ENCODE results near the gene WNT9A.

WNT9A gene

DNA sequence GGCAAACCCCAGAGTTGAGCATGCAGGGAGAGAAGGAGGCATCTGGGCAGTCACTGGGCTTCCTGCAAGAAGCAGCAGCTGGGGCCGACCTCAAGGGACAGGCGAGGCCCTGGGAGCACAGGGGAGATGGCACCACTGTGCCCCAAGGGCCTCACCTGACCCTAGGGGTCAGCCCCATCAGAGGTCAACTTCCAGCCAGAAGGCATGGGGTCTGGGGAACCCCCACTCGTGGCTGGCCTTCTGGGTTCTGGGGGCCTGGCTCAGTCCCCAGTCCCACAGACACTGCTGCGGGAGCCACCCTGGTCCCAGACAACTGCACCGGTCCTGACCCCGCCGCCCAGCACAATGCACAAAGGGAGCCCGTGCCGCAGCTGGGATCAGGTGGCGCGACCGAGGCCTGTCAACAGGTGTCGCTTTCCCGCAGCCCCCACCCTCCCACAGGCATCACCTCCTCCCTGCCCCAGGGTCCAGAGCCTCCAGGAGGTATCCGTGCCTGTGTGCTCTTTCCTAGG, 6.2 kb downstream of the WNT9A start:
- DNase-seq: no peak

DNA sequence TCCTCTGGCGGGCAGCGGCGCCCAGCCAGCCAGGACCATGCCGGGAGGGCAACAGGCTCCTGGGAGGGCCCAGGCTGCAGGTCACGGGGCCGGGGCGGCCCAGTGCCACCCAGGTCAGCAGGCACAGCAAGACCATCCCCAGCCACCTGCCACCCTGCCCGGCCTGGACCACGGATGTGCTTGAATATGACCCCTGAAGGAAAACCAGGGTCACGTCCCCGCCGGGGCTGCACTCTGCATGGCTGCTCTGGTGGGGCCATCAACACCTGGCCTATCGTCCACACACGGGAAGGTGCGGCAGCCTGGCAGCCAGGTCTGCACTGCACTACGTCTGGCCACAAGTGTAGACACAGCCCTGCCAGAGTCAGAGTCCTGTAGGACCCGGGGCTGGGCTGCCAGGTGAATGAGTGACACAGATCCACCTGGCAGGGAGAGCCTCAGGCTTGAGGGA, 6.9 kb downstream of the WNT9A start:
- DNase-seq: no peak

DNA sequence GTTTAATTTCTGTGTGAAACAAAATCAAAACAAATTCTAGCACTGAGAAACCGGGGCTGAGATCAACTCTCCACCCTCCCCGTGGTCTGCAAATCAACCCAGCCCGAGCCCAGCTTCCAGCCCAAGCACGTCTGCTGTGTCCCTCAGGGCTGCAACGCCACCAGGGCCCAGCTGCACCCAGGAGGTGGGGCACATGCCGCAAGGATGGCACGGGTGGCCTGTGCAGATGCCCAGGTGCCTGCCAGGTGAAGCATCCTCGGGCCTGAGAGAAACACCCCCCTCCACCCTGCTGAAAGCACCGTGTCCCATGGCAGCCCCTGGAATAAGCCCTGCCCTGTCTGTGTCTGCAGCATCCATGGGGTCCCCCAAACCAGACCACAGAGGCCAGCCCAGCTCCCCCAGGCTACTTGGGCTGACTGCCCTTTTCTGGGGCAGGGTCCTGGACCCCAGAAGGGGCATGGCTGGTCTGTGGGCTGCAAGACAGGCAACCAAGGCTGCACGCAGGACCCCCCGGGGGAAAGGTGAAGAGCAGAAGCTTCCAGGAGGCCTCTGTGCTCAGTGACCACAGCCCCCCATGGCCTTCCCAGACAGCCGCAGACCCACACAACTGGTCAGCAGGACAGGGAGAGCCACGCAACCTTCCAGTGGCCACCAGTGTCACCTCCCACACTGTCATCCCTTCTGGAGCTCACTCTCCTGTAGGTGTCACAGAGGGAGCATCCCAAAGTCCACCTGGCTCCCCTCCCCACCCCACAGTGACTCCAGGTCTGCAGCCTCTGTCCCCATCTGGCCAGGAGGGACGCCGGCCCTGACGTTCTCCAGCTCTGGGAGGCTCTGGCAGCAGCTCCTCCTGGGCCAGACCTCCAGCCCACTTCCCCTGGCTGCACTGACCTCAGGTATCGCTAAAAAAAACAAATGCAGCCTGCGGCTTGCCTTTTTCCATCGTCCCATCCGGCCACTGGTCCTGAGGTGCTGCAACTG, 7.7 kb downstream of the WNT9A start:
- DNase-seq: no peak

DNA sequence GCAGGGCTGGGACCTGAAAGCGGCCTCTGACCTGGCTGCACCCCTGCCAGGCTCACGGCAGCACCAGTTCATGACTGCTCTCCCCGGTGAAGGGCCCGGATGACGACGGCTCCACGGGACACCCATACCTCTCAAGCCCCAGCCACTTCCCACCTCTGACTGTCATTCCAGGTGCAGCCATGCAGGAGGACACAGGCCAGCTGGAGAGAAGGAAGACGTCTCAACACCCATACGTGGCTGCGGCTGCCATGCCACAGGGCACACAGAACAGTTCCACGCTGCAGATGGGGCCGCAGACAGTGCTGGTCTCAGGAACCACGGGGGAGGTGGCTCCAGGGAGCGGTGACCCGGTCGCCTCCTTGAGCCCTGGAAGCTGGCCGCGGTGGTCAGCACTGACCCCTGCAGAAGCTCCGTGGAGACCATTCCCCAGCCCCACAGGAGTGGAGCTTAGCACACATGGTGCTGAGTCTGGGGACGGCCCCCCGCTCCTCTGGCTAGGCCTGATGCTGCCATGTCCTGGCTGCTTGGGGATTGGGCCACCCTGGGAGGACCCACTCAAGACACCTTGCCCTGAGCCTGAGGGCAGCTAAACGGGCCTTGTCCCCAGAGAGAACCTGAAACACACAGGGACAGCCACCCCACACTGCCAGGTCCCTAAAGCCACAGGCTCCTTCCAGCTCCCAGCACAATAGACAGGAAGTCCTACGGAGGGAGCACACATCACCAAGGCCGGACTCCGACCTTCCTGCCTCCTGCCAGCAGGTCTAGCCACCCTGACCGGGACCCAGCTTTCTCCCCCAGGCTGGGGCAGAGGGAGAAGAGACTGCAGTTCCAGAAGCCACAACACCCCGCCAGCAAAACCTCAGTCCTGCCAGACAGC, 8.6 kb downstream of the WNT9A start:
- no peak for DNase-seq

DNA sequence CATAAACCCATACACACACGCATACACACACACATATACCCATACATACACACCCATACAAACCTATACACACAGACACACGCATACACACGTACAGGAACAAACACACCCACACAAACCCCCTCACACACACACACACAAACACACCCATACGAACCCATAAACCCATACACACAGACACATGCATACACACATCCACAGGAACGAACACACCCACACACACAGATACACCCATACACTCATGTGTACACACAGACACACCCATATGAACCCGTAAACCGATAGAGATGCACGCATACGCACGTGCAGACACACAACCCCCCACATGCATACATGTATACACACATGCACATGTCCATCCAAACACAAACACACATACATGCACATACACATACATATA, 9.5 kb downstream of the WNT9A start:
- no peak for DNase-seq

DNA sequence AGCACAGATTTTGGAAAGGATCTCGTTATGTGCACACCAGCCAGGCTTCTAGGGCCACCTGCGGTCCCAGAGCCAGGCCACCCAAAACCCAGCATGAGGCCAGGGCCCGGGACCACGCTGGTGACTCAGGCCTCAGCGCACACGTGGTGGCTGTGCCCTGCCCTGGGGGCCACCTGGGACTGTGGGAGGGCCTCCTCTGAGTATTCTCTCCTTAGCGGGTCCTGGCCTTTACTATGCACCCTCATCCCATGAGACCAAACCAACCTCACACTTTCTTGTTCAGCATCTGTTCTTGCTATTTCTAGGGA, 9.9 kb downstream of the WNT9A start:
- no peak for DNase-seq

DNA sequence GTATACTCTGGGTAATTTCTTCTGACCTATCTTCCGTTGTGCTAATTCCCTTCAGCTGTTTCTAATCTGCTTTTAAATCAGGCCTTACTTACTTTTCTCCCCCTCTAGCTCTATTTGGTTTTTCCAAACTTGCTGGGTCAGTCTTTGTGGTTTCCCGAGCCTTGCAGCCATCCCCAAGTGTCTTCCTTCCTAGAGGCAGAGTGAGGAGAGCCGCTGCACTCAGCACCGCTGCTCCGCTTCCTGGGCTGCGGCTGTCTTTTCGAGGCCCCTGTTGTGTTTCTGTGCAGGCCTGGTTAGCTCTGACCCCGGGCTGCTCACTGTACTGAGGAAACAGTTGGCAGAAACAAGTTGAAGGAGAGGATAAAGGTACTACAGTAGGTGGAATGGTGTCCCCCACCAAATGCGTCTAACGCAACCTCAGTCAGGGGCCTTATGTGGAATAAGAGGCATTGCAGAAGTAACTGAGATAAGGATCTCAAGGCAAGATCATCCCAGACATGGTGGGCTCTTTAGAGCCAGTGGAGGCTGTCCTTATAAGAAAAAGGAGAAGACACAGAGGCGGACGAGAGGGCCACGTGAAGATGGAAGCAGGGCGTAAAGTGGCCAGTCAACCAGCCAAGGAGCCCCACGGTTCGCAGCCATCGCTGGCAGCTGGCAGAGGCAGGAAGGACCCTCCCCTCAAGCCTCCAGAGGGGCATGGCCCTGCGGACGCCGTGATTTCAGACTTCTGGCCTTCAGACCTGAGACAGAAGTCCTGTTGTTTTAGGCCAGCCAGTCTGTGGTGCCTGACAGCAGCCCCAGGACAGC, 10.5 kb downstream of the WNT9A start:
- no peak for DNase-seq

DNA sequence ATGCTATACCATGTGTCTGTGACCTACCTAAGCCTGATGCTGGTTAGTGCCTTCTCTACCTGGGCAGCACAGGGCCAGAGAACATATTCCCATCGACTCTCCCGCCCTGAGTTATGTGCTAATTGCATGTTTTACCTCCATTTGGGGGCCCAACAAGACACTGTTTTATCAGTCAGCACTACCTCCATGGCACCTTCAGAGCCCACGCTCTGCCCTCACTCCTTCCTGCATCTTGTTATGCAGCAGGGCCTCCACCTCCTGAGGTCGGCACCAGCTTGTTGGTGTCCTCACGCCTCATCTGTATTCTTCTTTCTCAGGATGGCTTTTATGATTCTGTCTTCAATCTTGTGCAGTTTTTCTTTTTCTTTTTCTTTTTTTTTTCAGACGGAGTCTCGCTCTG, 11.9 kb downstream of the WNT9A start:
- no peak for DNase-seq

DNA sequence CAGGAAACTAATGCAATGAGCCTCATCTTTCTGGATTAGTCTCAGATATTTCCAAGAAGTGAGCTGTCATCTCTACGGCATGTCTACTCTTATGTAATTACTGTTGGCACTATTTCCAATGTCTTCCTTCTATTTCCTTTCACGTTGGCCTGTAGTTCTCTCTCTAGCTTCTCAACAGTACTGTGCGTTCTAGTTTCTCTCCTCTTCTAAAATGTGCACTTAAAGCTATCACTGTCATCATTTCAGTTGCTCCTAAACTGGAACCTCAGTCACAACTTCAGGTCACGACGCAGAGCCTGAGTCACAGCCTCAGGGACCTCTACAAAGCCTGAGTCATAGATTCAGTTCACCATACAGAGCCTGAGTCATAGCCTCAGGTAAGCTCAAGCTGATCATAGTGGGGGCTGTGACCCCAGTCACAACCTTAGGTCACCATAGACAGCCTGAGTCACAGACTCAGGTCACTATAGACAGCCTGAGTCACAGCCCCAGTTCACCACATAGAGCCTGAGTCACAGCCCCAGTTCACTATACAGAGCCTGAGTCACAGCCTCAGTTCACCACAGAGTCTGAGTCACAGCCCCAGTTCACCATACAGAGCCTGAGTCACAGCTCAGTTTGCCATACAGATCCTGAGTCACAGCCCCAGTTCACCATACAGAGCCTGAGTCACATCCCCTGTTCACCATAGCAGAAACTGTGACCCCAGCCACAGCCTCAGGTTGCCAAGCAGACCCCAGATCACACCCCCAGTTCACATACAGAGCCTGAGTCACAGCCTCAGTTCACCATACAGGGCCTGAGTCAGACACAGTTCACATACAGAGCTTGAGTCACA, 13.0 kb downstream of the WNT9A start:
- peak; percentile 31 to 33 for DNase-seq

DNA sequence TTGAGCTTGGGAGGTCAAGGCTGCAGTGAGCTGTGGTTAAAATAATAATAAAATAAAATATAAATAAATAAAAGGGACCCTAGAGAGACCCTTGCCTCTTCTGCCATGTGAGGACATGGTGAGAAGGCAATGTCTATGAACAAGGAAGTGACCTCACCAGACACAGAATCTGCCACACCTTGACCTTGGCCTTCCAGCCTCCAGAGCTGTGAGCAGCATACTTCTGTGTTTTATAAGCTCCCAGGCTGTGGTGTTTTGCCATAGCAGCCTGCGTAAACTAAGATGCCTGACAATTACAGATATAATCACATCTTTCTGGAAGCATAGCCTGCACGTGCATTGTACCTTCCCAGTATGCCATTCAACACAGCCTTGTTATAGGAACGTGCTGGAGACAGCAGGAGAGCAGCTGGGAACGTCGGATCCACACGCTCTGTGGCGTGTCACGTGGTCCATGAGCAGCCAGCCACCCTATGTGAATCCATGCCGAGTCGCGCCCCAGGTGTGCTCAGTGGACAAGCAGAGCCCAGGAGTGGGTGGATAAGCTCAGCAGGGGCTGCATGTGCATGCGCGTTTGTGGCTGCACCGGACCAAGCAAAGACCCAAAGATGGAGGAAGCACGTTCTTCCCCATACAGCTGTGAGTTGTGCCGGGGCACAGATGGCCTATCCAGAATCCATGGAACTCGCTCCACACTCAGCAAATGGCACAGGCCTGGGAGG, 17.8 kb downstream of the WNT9A start:
- no peak for DNase-seq

DNA sequence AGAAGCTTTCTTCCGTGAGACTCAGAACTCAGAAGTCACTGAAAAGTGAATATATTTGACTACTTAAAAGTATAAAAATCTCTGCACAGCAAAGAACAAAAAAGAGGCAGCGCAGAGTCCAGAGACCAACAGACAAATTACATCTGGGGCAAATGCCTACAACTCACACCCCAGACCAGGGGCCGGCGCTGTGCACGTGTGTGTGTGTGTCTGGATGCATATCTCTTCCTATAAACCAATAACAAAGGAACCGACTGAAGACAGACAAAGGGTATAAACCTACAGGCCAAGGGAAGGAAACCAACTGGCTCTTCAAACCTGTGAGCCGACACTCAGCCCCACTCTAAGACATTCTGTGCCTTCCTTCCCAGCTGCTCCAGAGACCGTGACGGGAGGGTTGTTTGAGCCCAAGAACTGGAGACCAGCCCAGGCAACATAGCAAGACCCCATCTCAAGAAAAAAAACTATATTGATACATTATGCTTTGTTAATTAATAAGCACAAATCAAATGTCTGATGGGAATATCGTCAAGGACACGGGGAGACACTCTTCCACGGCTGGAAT, 18.8 kb downstream of the WNT9A start:
- DNase-seq: no peak

DNA sequence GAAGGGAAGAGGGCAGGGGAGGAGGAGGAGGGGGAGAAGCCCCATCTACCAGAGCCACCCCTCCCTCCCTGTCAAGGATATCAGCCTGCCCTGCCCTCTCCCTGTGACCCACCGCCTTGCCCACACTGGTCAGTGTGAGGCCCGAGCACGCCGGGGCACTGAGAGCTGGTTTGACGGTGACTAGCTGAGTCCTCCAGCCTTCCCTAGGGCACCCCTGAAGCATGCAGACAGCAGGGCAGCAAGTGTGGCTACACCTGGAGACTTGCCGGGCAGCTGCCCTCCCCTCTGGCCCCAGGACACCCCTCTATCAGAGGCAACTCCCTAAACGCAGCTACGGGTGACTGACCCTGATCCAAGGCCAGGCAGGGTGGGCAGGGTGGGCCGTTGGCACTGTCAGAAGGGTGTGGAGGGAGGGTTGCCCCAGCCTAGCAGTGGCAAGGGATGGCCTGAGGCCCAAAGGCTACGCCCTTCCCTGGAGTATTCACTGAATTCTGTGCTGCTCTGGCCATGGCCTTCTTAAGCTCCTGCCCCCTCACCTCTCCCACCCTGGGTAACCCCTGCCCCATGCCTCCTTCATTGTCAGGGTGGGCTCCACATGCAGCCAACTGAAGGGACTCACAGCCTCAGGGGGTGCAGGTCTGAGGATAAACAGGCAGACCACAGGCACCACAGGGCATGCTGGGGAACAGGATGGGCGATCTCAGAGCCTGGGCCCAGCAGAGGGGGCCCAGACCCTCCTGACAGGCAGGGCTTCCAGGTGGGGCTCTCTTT, 19.6 kb downstream of the WNT9A start:
- no peak for DNase-seq

DNA sequence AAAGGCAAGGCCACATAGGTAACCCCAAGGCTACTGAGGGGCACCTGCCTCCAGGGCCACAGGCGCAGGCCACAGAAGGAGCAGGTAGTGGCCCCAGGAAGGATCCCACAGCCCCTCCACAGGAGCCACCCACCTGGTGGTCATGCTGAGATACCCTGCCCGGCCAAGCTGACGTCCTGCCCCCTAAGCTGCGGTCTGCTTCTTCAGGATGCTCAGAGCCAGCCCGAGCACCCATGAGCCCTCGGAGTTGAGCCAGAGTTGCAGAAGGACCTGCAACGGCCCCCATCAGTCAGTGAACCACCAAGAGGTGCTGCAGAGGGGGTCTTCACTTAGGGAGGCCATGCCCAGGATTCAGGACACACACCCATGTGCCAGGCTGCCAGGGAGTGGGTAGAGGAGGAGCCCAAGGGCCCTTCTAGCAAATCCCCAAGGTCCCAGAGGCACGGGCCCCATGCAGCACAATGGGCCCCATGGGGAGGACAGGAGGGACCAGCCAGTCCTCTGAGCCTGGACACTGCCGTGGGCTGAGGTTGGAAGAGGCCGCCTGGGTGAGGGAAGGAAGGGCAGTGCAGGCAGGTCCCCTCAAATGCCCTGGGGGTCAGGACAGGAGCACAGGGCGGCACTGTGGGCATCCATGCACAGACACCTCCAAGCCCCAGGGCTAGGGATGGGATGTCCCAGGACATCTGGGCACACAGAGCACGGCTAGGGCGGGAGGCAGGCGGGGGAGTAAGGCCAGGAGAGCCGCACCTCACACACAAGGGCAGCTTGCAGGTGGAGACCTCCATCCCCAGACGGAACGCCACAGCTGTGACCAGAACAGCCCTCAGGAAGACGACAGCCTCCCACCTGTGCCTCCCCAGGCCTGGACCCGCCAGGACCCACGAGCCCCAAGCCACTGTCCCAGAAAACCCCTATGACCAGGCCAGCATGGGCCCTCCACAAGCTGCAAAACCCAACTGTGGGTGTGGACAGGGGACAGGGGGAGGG, 20.5 kb downstream of the WNT9A start:
- DNase-seq: no peak

DNA sequence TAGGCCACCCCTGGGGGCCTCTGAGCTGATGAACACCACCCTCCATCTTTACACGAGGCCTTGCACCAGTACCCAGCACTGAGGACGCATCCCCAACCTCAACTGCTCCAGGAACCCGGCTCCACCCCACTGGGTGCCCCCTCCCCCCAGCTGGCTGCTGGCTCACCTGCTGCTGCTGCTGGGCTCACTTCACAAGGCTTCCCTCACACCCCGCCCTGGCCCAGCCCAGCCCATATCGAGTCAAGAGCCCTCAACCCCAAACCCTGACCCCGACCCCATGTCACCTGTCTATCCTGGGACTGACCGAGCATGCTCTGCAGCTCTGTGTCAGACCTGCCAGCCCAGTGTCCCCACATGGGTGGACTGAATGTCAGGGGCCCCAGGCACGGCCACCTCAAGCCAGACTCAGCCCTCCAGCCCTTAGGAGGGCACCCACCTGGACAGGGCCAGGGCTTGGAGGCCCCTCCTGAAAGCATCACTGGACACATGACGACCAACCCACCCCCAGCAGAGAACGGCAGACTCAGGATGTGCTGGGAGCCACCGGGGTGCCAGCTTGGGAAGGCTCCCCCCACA, 21.4 kb downstream of the WNT9A start:
- DNase-seq: no peak

DNA sequence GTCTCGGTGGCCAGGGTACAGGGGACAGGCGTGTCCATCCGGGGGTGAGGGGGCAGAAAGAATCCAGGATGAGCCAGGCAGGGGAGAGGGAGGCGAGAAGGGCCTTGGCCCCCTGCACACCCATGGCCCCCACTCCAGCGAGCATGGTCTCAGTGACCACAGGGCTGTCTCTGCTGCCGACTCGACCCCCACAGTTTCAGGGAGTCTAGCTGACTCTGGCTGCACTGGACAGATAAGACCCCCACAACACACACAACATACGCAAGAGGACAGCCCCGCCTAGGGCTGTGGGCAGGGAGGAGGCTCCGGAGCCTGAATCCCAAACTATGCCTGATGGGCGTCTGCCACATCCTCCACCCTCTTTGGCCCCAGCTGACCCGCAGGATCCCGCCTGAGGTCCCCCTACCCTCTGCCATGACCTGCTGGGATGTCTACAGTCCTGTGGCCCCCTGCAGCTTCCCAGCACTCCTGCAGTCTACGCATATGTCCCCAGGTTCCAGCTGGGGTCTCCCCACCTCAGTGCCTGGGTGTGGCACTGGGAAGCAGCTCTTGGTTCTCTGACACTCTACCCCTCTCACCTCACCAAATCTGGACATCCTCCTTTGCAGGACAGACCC, 22.0 kb downstream of the WNT9A start:
- no peak for DNase-seq

DNA sequence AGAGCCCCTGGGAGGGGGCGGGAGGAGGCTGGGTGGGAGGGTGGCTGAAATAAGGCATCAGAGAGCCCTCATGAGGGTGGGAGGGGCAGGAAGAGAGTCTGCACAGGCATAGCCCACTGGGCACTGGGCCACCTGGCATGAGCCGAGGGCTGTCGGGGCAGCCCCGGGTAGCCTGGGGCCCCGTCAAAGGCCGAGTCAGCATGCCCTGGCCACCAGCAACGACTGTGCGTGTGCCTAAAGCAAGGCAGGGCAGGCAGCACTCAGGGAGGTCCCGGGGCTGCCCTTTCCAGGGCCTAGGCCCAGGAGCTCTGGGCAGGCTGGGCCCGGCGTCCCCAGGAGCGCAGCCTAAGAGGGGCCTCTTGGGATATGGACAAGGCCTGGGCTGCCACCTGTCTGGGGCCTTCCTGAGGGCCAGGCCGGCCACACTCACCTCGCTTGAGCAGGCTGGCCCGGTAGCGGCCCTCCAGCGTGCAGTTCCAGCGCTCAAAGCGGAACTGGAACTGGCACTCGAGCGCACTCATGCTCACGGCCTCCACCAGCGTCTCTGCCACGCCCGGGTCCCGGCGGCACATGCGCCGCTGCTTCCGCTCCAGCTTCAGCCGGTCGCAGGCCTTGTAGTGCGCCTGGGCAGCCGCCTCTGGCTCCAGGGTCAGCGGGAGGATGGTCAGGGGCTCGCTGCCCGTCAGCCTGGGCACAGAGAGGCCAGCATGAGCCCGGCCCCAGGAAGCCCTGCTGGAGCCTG, 22.7 kb downstream of the WNT9A start:
- DNase-seq: no peak

DNA sequence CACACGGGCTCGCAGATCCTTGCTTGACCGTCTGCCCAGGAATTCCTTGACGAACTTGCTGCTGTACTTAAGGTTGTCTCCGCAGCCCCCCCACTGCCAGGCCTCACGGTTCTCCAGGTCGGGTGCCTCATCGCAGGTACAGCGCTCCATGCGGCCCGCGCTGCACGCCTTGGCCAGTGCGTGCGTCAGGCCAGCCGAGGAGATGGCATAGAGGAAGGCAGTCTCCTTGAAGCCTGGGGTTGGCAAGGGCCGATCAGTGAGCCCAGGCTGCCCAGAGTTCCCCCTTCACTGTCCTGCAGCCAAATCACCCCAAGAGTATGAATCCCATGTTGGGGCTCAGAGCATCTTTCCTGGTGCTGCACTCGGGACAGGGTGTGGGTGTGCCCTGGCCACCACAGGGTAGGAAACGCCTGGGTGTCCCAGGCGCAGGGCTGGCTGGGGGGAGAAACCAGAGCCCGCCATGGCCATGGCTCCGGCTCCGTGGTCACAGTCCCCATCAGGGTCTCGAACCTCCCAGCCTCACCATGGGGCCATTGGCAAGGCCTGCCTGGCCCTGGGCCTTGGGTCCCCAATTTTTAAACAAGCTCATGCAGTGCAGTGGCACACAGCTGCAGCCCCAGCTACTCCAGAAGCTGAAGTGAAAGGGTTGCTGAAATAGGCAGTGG, 23.4 kb downstream of the WNT9A start:
- no peak for DNase-seq

Measured in stimulated activated CD4-positive, alpha-beta T cell treated with anti-CD3 and anti-CD28 coated beads, Interleukin-2, amount 100 ng/mL, for 48 hours (primary cell).